WTC11 (cell line): ENCODE data around the gene EFEMP2. TPM values are rescaled to one million over a fixed set of nuclear protein-coding genes. Genes with fewer than 3 reads are reported as not detected.

ENCODE experiments used
- ATAC-seq: fragments of 200-7000 bp; cut with Tn5 transposase; 2 replicates; pipeline ENCODE4 v1.10.0; 2021; ENCODE audit warnings: mild to moderate bottlenecking, moderate library complexity
- CTCF ChIA-PET: fragments of 300-600 bp; sonication (Branson Sonifier 250); formaldehyde crosslinking; loops from one replicate; lab custom pipeline; 2021; ENCODE audit warnings: antibody characterized with exemption; lab: Charles Lee
- POLR2A ChIA-PET: fragments of 350-600 bp; sonication (Branson Sonifier 250); formaldehyde crosslinking; loops from one replicate; lab custom pipeline; 2021; ENCODE audit warnings: antibody characterized with exemption; lab: Charles Lee
- DNase-seq: peaks from one replicate; pipeline ENCODE4 v3.0.0; 2021; ENCODE audit warnings: low spot score
- H3K27ac Mint-ChIP-seq: 2 replicates; pipeline ENCODE4 v1.8.0; 2021; ENCODE audit warnings: mixed read lengths
- H3K27me3 Mint-ChIP-seq: 2 replicates; pipeline ENCODE4 v1.8.0; 2021; ENCODE audit warnings: low read depth, mild to moderate bottlenecking, moderate library complexity, mixed read lengths
- H3K36me3 Mint-ChIP-seq: 2 replicates; pipeline ENCODE4 v1.8.0; 2021; ENCODE audit warnings: mixed read lengths
- H3K4me1 Mint-ChIP-seq: 2 replicates; pipeline ENCODE4 v1.8.0; 2022; ENCODE audit warnings: mixed read lengths
- H3K4me3 Mint-ChIP-seq: 2 replicates; pipeline ENCODE4 v1.8.0; 2021; ENCODE audit warnings: mild to moderate bottlenecking, moderate library complexity, mixed read lengths
- H3K9me3 Mint-ChIP-seq: 2 replicates; pipeline ENCODE4 v1.8.0; 2021; ENCODE audit warnings: mixed read lengths
- CDX4 ChIP-seq: fragments of 250-450 bp; sonication (Bioruptor Pico); IDR thresholded peaks from 2 replicates; pipeline ENCODE4 v1.9.0; 2021; ENCODE audit warnings: moderate library complexity, mild to moderate bottlenecking, inconsistent platforms, borderline replicate concordance
- EMX1 ChIP-seq: fragments of 250-450 bp; sonication (Bioruptor Pico); IDR thresholded peaks from 2 replicates; pipeline ENCODE4 v1.8.0; 2021; ENCODE audit warnings: mild to moderate bottlenecking
- ESRRA ChIP-seq: sonication (generic); formaldehyde crosslinking; IDR thresholded peaks from 2 replicates; pipeline ENCODE4 v1.8.1; 2022; ENCODE audit warnings: mild to moderate bottlenecking, missing genetic modification reagents, borderline replicate concordance
- FOXP1 ChIP-seq: sonication (generic); formaldehyde crosslinking; IDR thresholded peaks from 2 replicates; pipeline ENCODE4 v1.8.0; 2022; ENCODE audit warnings: missing genetic modification reagents, mild to moderate bottlenecking, moderate library complexity, borderline replicate concordance
- GABPB1 ChIP-seq: sonication (generic); formaldehyde crosslinking; IDR thresholded peaks from 2 replicates; pipeline ENCODE4 v1.8.1; 2023; ENCODE audit warnings: mild to moderate bottlenecking, missing genetic modification reagents
- HMGA2 ChIP-seq: fragments of 250-450 bp; sonication (Bioruptor Pico); IDR thresholded peaks from 2 replicates; pipeline ENCODE4 v1.4.0; 2021; ENCODE audit warnings: mild to moderate bottlenecking, moderate library complexity
- KAT7 ChIP-seq: sonication (generic); formaldehyde crosslinking; IDR thresholded peaks from 2 replicates; pipeline ENCODE4 v1.8.1; 2023; ENCODE audit warnings: missing genetic modification reagents, mild to moderate bottlenecking, borderline replicate concordance
- MLX ChIP-seq: sonication (generic); formaldehyde crosslinking; IDR thresholded peaks from 2 replicates; pipeline ENCODE4 v1.8.1; 2023; ENCODE audit warnings: mild to moderate bottlenecking, missing genetic modification reagents, moderate library complexity
- NFE2L1 ChIP-seq: sonication (generic); formaldehyde crosslinking; IDR thresholded peaks from 2 replicates; pipeline ENCODE4 v1.8.1; 2023; ENCODE audit warnings: missing genetic modification reagents
- NR1H2 ChIP-seq: sonication (generic); formaldehyde crosslinking; IDR thresholded peaks from 2 replicates; pipeline ENCODE4 v1.9.0; 2021; ENCODE audit warnings: mild to moderate bottlenecking, moderate library complexity, missing genetic modification reagents
- NR2C2 ChIP-seq: sonication (generic); formaldehyde crosslinking; IDR thresholded peaks from 2 replicates; pipeline ENCODE4 v1.8.0; 2022; ENCODE audit warnings: mild to moderate bottlenecking, missing genetic modification reagents
- PRRX2 ChIP-seq: fragments of 250-450 bp; sonication (Bioruptor Pico); IDR thresholded peaks from 2 replicates; pipeline ENCODE4 v1.8.0; 2021; ENCODE audit warnings: mild to moderate bottlenecking
- RELA ChIP-seq: sonication (generic); formaldehyde crosslinking; IDR thresholded peaks from 2 replicates; pipeline ENCODE4 v1.8.1; 2022; ENCODE audit warnings: missing genetic modification reagents, mild to moderate bottlenecking, borderline replicate concordance
- SMAD4 ChIP-seq: sonication (generic); formaldehyde crosslinking; IDR thresholded peaks from 2 replicates; pipeline ENCODE4 v1.8.0; 2022; ENCODE audit warnings: mild to moderate bottlenecking, missing genetic modification reagents
- SOX15 ChIP-seq: fragments of 250-450 bp; sonication (Bioruptor Pico); IDR thresholded peaks from 2 replicates; pipeline ENCODE4 v1.9.0; 2021; ENCODE audit warnings: mild to moderate bottlenecking
- SP1 ChIP-seq: sonication (generic); formaldehyde crosslinking; conservative IDR thresholded peaks from 2 replicates; pipeline ENCODE4 v1.8.1; 2022; ENCODE audit warnings: missing genetic modification reagents
- TP53 ChIP-seq: sonication (generic); formaldehyde crosslinking; IDR thresholded peaks from 2 replicates; pipeline ENCODE4 v1.8.1; 2023; ENCODE audit warnings: mild to moderate bottlenecking, missing genetic modification reagents
- ZBTB21 ChIP-seq: sonication (generic); formaldehyde crosslinking; IDR thresholded peaks from 2 replicates; pipeline ENCODE4 v1.8.1; 2023; ENCODE audit warnings: mild to moderate bottlenecking, missing genetic modification reagents, borderline replicate concordance
- ZBTB43 ChIP-seq: sonication (generic); formaldehyde crosslinking; IDR thresholded peaks from 2 replicates; pipeline ENCODE4 v1.8.1; 2023; ENCODE audit warnings: mild to moderate bottlenecking, missing genetic modification reagents
- ZNF138 ChIP-seq: sonication (generic); formaldehyde crosslinking; conservative IDR thresholded peaks from 2 replicates; pipeline ENCODE4 v1.8.1; 2022; ENCODE audit warnings: mild to moderate bottlenecking, moderate library complexity, missing genetic modification reagents
- ZNF219 ChIP-seq: sonication (generic); formaldehyde crosslinking; IDR thresholded peaks from 2 replicates; pipeline ENCODE4 v1.8.0; 2023; ENCODE audit warnings: missing genetic modification reagents, mild to moderate bottlenecking, borderline replicate concordance
- ZNF423 ChIP-seq: fragments of 250-450 bp; sonication (Bioruptor Pico); IDR thresholded peaks from 2 replicates; pipeline ENCODE4 v2.1.2; 2022; ENCODE audit warnings: mild to moderate bottlenecking, moderate library complexity
- total RNA-seq: library from RNA; stranded (reverse); gene quantifications from 3 replicates; pipeline ENCODE4 v1.2.3, GENCODE V29; 2021
- TF ChIP-seq, protein P1 (sequence below): sonication (generic); formaldehyde crosslinking; IDR thresholded peaks from 2 replicates; pipeline ENCODE4 v1.8.1; 2022; ENCODE audit warnings: low read depth, missing genetic modification reagents, borderline replicate concordance
- TF ChIP-seq, protein P2 (sequence below): sonication (generic); formaldehyde crosslinking; IDR thresholded peaks from 2 replicates; pipeline ENCODE4 v1.8.0; 2023; ENCODE audit warnings: mild to moderate bottlenecking, missing genetic modification reagents
- TF ChIP-seq, protein P3 (sequence below): fragments of 250-450 bp; sonication (Bioruptor Pico); IDR thresholded peaks from 2 replicates; pipeline ENCODE4 v1.8.0; 2021; ENCODE audit warnings: mild to moderate bottlenecking

Gene EFEMP2
- total RNA-seq, 1 experiment from 2014 or later, result 14.2 TPM

- no peak overlapping the region for H3K27ac Mint-ChIP-seq
- H3K36me3 Mint-ChIP-seq, result peaks cover 24% of the 10 kb centered on the region
- POLR2A ChIA-PET, result interaction anchor here (1.1 kb wide), 1 partner anchor 8 kb away, joined by 3 read pairs; the partner anchor contains the start of gene FIBP
- peaks cover 2% of the 10 kb centered on the region for H3K4me1 Mint-ChIP-seq
- no peak for DNase-seq
- peaks cover 14% of the 10 kb centered on the region for H3K27me3 Mint-ChIP-seq
- CTCF ChIA-PET, result interaction anchor here (1.3 to 2.7 kb wide), 5 partner anchors 8 to 32 kb away, joined by 3 to 24 read pairs (median 5); partner anchors contain the start of genes CCDC85B, FIBP and MUS81
- TF ChIP-seq FOXP1 (CRISPR knock-in tag) (no peak), SOX15 (CRISPR knock-in tag) (no peak), SP1 (CRISPR knock-in tag) (no peak), ZNF138 (CRISPR knock-in tag) (no peak)
- TF ChIP-seq, protein P1, sequence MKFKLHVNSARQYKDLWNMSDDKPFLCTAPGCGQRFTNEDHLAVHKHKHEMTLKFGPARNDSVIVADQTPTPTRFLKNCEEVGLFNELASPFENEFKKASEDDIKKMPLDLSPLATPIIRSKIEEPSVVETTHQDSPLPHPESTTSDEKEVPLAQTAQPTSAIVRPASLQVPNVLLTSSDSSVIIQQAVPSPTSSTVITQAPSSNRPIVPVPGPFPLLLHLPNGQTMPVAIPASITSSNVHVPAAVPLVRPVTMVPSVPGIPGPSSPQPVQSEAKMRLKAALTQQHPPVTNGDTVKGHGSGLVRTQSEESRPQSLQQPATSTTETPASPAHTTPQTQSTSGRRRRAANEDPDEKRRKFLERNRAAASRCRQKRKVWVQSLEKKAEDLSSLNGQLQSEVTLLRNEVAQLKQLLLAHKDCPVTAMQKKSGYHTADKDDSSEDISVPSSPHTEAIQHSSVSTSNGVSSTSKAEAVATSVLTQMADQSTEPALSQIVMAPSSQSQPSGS (CRISPR knock-in tag), result no peak
- TF ChIP-seq, protein P2, sequence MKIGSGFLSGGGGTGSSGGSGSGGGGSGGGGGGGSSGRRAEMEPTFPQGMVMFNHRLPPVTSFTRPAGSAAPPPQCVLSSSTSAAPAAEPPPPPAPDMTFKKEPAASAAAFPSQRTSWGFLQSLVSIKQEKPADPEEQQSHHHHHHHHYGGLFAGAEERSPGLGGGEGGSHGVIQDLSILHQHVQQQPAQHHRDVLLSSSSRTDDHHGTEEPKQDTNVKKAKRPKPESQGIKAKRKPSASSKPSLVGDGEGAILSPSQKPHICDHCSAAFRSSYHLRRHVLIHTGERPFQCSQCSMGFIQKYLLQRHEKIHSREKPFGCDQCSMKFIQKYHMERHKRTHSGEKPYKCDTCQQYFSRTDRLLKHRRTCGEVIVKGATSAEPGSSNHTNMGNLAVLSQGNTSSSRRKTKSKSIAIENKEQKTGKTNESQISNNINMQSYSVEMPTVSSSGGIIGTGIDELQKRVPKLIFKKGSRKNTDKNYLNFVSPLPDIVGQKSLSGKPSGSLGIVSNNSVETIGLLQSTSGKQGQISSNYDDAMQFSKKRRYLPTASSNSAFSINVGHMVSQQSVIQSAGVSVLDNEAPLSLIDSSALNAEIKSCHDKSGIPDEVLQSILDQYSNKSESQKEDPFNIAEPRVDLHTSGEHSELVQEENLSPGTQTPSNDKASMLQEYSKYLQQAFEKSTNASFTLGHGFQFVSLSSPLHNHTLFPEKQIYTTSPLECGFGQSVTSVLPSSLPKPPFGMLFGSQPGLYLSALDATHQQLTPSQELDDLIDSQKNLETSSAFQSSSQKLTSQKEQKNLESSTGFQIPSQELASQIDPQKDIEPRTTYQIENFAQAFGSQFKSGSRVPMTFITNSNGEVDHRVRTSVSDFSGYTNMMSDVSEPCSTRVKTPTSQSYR (CRISPR knock-in tag), result no peak
- H3K9me3 Mint-ChIP-seq, result no peaks in the 10 kb centered on the region
- ATAC-seq, result no peak
- H3K4me3 Mint-ChIP-seq, result no peak overlapping the region
Observed at GRCh38 chr11:65880027-65880426, 7.4 kb upstream of the EFEMP2 start.

GRCh38 chr11:65879617-65880016, 7.0 kb upstream of the EFEMP2 start, which contains the start of gene CTSW:
TSS of gene CTSW (plus strand) at chr11:65879837. CDS start at chr11:65879855, 18 bp downstream.
- CTCF ChIA-PET, result interaction anchor here (1.0 to 2.7 kb wide), 6 partner anchors 8 to 143 kb away, joined by 3 to 24 read pairs (median 4); partner anchors contain the start of genes CCDC85B, FIBP and MUS81
- TF ChIP-seq TP53, result no peak
- no peak for TF ChIP-seq NR1H2 (CRISPR knock-in tag)
- TF ChIP-seq GABPB1, result no peak
- TF ChIP-seq CDX4, result no peak
- no peak for TF ChIP-seq MLX (CRISPR knock-in tag)
- no peak for TF ChIP-seq PRRX2 (CRISPR knock-in tag)
- no peak for TF ChIP-seq ZNF423 (CRISPR knock-in tag)
- no peak for TF ChIP-seq EMX1 (CRISPR knock-in tag)
- no peak for TF ChIP-seq RELA (CRISPR knock-in tag)
- no peak for TF ChIP-seq ESRRA (CRISPR knock-in tag)
- no peak for TF ChIP-seq NR2C2 (CRISPR knock-in tag)
- TF ChIP-seq KAT7 (CRISPR knock-in tag), result no peak
- TF ChIP-seq ZBTB43 (CRISPR knock-in tag), result no peak
- TF ChIP-seq SMAD4 (CRISPR knock-in tag), result no peak
- TF ChIP-seq HMGA2 (CRISPR knock-in tag), result no peak
- no peak for TF ChIP-seq ZBTB21 (CRISPR knock-in tag)
- no peak for TF ChIP-seq NFE2L1 (CRISPR knock-in tag)
- no peak for TF ChIP-seq ZNF219
- TF ChIP-seq, protein P3, sequence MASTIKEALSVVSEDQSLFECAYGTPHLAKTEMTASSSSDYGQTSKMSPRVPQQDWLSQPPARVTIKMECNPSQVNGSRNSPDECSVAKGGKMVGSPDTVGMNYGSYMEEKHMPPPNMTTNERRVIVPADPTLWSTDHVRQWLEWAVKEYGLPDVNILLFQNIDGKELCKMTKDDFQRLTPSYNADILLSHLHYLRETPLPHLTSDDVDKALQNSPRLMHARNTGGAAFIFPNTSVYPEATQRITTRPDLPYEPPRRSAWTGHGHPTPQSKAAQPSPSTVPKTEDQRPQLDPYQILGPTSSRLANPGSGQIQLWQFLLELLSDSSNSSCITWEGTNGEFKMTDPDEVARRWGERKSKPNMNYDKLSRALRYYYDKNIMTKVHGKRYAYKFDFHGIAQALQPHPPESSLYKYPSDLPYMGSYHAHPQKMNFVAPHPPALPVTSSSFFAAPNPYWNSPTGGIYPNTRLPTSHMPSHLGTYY (CRISPR knock-in tag), result no peak
- TF ChIP-seq, all 79 proteins: peak for 0
- Mint-ChIP-seq H3K9me3 (no peaks in the 10 kb centered on the region), H3K27me3 (peaks cover 14% of the 10 kb centered on the region), H3K4me3 (no peak within 1 kb of the TSS), H3K36me3 (peaks cover 20% of the 10 kb centered on the region), H3K27ac (no peak within 1 kb of the TSS), H3K4me1 (peaks cover 2% of the 10 kb centered on the region)
- DNase-seq (no peak), ATAC-seq (no peak)
- POLR2A ChIA-PET, result interaction anchor here (0.6 to 1.1 kb wide), 2 partner anchors 9 to 10 kb away, joined by 3 read pairs; partner anchors contain the start of gene FIBP
